Epithelial cell of proximal tubule (primary cell): ENCODE measurements around the gene WFDC11. TPM values are rescaled to one million over a fixed set of nuclear protein-coding genes. Genes with fewer than 3 reads are reported as not detected.

ENCODE experiments used
- DNase-seq: peaks from one replicate; pipeline ENCODE4 v3.0.0-alpha.2; 2011; ENCODE audit warnings: low read depth
- H3K4me3 ChIP-seq: 2 replicates; pipeline ENCODE4 v1.5.1; 2011; ENCODE audit warnings: low read depth, mild to moderate bottlenecking, low read length
- total RNA-seq: library from RNA; depleted of rRNA; stranded (reverse); fragments of >200 nt; gene quantifications from 2 replicates; pipeline ENCODE4 v1.2.3, GENCODE V29; 2015
- TF ChIP-seq, protein P1 (sequence below): conservative IDR thresholded peaks from 2 replicates; pipeline ENCODE4 v1.5.1; 2012; ENCODE audit warnings: low read depth, mild to moderate bottlenecking, low read length

WFDC11 gene
- total RNA-seq, 1 donor from 2014 or later: not detected

DNA sequence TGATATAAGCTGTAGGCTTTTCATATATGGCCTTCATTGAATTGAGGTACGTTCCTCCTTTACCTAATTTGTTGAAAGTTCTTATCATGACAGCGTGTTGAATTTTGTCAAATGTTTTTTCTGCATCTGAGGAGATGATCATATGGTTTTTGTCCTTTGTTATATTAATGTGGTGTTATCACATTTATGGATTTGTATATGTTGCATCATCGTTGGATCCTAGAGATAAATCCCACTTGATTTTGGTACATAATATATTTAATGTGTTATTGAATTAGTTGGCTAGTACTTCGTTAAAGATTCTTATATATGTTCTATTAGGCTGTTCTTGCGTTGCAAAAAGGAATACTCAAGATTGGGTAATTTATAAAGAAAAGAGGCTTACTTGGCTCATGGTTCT, 30.4 kb downstream of the WFDC11 start:
- no peak for DNase-seq
- no peak overlapping the region for H3K4me3 ChIP-seq
- TF ChIP-seq, protein P1, sequence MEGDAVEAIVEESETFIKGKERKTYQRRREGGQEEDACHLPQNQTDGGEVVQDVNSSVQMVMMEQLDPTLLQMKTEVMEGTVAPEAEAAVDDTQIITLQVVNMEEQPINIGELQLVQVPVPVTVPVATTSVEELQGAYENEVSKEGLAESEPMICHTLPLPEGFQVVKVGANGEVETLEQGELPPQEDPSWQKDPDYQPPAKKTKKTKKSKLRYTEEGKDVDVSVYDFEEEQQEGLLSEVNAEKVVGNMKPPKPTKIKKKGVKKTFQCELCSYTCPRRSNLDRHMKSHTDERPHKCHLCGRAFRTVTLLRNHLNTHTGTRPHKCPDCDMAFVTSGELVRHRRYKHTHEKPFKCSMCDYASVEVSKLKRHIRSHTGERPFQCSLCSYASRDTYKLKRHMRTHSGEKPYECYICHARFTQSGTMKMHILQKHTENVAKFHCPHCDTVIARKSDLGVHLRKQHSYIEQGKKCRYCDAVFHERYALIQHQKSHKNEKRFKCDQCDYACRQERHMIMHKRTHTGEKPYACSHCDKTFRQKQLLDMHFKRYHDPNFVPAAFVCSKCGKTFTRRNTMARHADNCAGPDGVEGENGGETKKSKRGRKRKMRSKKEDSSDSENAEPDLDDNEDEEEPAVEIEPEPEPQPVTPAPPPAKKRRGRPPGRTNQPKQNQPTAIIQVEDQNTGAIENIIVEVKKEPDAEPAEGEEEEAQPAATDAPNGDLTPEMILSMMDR: no peak

DNA sequence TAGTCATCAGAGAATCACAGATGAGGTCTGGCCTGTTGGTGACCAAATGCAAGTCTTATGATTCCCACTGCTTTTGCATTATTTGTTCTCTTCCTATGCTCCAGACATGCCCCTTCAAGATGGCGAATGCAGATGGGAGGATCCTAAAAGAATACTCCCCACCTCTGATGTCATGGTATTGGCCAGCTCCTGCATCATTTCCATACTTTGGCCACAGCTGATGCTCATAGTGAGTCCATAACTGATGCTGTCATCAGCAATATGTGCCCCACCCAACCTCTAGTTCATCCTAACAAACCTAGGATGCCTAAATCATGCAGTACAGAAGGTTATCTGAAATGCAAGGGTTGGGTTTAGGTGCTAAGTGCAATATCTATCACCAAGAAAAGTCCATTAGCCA, 33.5 kb downstream of the WFDC11 start:
- H3K4me3 ChIP-seq: no peak overlapping the region
- no peak for DNase-seq
- TF ChIP-seq, protein P1: no peak

DNA sequence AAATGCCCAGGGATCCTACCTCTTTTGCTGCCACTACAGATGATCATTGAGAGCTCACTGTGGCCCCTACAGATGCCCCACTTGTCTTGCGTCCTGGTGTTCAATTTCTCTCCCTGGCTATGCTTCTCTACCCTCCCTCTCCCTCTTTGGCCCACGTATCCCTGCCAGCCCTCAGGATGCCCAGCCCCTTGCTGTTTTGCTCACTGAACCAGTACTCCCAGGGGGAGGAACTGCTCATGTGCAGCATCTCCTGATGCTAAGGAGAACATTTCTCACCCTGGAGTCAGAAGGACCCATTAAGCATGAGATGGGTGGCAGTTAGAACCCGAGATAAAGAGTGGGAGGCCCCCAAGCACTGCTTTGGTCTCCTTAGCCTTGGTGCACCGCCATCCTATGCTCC, 38.9 kb downstream of the WFDC11 start, which contains the start of gene WFDC9:
WFDC9 (minus strand) TSS at position 101 of the 400 bp plus-strand sequence. CDS start 21,103 bp downstream, outside the sequence.
- H3K4me3 ChIP-seq: no peak within 1 kb of the TSS
- TF ChIP-seq, protein P1: no peak

DNA sequence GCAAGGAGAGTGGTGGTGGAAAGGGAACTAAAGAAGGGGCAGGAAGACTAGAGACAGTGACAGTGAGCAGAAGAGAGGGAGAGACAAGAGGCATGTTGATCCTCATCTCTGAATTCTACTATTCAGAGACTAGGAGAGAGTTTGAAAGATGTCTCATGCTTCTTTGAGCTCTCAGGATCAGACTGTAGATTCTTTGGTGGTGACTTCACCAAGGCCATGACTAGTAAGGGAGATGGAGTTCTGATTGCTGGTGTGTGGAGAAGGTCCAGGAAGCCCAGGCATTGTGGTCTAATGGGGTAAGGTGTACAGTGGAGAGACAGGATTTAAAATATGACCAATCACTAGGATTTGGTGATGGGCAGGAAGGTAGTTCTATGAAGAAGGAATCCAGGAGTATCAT, 39.7 kb downstream of the WFDC11 start:
- no peak for DNase-seq
- TF ChIP-seq, protein P1: no peak
- no peak overlapping the region for H3K4me3 ChIP-seq

More for the DNA sequence above, 38.9 kb downstream of the WFDC11 start, which contains the start of gene WFDC9:
- DNase-seq: no peak

DNA sequence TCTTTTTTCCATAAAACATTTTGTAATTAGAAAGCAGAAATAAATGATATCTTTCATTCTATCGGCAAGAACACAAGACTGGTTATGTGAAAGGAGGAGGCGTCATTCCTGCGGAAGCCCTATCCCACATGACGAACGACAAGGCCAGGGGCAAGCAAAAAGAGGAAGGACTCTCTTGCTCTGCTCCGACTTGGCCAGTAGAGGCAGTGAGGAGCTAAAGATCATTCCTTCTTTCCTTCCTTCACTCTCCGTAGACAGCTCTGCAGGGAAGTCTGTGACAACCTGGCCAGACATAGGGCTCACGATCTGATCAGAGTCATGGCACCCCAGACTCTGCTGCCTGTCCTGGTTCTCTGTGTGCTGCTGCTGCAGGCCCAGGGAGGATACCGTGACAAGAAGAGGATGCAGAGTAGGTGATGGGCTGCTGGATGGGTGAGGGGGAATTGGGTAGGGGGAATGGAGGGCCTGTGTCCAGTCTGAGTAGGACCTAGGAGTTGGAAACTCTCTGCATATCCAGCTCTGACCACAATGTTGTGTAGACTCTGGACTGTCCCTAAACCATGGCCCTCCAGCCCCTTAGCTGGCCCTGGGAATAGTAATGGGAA, 40.4 kb downstream of the WFDC11 start, which contains the start of gene WFDC10A:
WFDC10A (plus strand) TSS at position 244 of the 605 bp plus-strand sequence; CDS start at position 319, 75 bp downstream.
- H3K4me3 ChIP-seq: no peak within 1 kb of the TSS
- TF ChIP-seq, protein P1: peak; percentile 77
- DNase-seq: no peak

DNA sequence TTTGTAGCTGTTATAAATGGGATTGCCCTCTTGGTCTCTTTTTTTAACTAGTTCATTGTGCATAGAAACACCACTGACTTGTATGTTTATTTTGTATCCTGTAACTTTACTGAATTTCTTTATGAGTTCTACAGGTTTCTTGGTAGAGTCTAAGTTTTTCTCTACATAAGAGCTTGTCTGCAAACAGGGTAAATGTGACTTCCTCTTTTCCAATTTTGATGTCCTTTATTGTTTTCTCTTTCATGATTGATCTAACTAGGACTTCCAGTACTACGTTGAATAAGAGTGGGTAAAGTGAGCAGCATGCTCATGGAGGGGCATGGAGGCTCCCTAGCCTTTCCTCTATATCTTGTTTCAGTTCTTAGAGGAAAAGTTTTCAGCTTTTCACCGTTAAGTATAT, 43.5 kb downstream of the WFDC11 start:
- DNase-seq: no peak
- TF ChIP-seq, protein P1: no peak
- no peak overlapping the region for H3K4me3 ChIP-seq

DNA sequence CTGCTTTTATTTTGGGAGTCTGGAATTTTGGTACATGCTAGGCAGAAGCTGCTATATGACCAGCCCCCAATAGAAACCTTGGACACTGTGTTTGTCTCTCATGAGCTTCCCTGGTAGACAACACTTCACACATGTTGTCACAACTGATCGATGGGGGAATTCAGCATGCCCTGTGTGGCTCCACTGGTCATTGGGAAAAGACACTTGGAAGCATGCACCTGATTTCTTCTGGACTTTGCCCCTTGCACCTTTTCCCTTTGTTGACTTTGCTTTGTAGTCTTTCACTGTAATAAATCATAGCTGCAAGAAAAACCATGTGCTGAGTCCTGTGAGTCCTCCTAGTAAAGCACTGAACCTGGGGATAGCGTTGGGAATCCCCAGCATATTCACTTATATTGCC, 48.4 kb downstream of the WFDC11 start:
- H3K4me3 ChIP-seq: no peak overlapping the region
- no peak for DNase-seq
- TF ChIP-seq, protein P1: no peak
